Measurements from ENCODE around the gene MTA2. TPM values are rescaled to one million over a fixed set of nuclear protein-coding genes. Genes with fewer than 3 reads are reported as not detected.

Gene MTA2
- total and polyA plus RNA-seq, 10 of the 15 experiments (the other 5 are each of a cell fraction or from before 2014, with no cell fraction given): 6.7 to 201 (median 113) TPM

DNA sequence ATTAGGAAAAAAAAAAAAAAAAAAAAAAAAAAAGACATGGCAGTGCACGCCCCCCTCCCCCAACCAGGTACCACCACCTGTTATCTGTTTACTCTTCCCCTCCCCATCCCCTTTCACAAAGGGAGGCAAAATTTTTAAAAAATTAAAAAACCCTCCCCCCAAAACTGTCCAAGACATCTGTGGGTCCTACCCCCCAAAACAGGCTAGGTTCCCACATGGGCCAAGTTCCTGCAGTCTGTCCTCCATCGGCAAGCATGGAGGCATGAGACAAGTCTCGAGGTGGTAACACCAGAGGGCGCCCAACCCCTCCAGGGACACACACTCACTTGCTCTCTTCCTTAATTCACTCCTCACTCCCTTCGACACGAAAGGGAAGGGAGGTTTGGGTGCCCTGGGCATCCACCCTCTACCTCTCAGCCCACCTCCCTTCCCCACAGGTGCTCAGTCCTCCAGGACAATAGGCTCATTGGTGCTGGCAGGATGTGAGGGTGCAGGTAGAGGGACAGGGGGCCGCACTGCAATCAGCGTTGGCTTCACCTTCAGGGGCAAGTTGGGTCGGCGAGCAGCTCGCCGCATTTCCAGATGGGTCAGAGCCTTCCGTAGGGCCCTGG, 8.1 kb downstream of the MTA2 start:
- no peak overlapping the region for H3K9ac ChIP-seq (ENCODE audit: control insufficient read depth, insufficient read depth, low read length)
- no peaks in the 10 kb centered on the region; the same call in 1 of the 2 replicates for H4K20me1 ChIP-seq (ENCODE audit: control insufficient read depth, insufficient read depth)
- no peak for FAIRE-seq
- H3K36me3 ChIP-seq (ENCODE audit: control insufficient read depth in 2 of 2, insufficient read depth in 2 of 2, low read length in 1 of 2): peaks cover 37 to 48% of the 10 kb centered on the region in 2 experiments
- no peaks in the 10 kb centered on the region for H3K27me3 ChIP-seq (replicated peaks in 1 of 2; ENCODE audit: control insufficient read depth in 2 of 2, insufficient read depth in 2 of 2, low read length in 1 of 2)
- WGBS (ENCODE audit: insufficient coverage, insufficient replicate concordance, low lambda C conversion rate, missing lambda C conversion rate): 60% methylated on average over 12 of the region's 13 CpGs
- intact Hi-C loops (cut with micrococcal nuclease; ENCODE audit: unreplicated experiment) (loop anchor here (5.0 to 10.0 kb wide), 2 partner anchors 241 to 269 kb away; partner anchors contain the start of genes STX5, TEX54 and WDR74), in situ Hi-C loops (cut with MboI) (no loop called here)
- H2AFZ ChIP-seq (ENCODE audit: control insufficient read depth, low read depth, low read length): no peak overlapping the region
- POLR2A ChIA-PET: interaction anchor here (0.9 to 3.1 kb wide), 8 partner anchors 8 to 79 kb away, joined by 3 to 37 read pairs (median 12); partner anchors contain the start of genes B3GAT3, EEF1G, LBHD1 and MTA2
- TF ChIP-seq YY1 (IDR thresholded peaks at IDR 0.05; ENCODE audit: low read depth, low read length) (peak; percentile 86), RELA (IDR thresholded peaks at IDR 0.05; ENCODE audit: borderline replicate concordance, partially characterized antibody) (no peak), NRF1 (conservative IDR thresholded peaks at IDR 0.05; ENCODE audit: low read depth, low read length) (no peak), POLR2A (IDR thresholded peaks at IDR 0.05; ENCODE audit: low read depth, low read length) (peak; percentile 21; the same call in 1 of the 2 replicates), SMAD5 (IDR thresholded peaks at IDR 0.05; ENCODE audit: low read depth) (0 out of 2 replicates have a peak, but pooled peaks have one; percentile 48), TARDBP (IDR thresholded peaks at IDR 0.05; ENCODE audit: borderline replicate concordance) (no peak), RUNX3 (IDR thresholded peaks at IDR 0.05; ENCODE audit: low read length) (peak; percentile 28; the same call in 1 of the 2 replicates), BHLHE40 (IDR thresholded peaks at IDR 0.05; ENCODE audit: borderline replicate concordance in 1 of 2, low read depth in 2 of 2, low read length in 1 of 2) (0 out of 4 replicates have a peak, but pooled peaks of 1 of the 2 experiments have one; percentile 9), HDGF (IDR thresholded peaks at IDR 0.05) (peak; percentile 74; the same call in 1 of the 2 replicates), RAD21 (IDR thresholded peaks at IDR 0.05; ENCODE audit: insufficient read depth, low read depth, low read length) (peak; percentile 49), POU2F2 (IDR thresholded peaks at IDR 0.05; ENCODE audit: borderline replicate concordance, low read depth, low read length) (no peak; the same call in 2 of the 3 replicates), SMC3 (IDR thresholded peaks at IDR 0.05; ENCODE audit: borderline replicate concordance, low read length) (peak; percentile 78), MTA2 (IDR thresholded peaks at IDR 0.05; ENCODE audit: low read depth) (no peak), CBFB (IDR thresholded peaks at IDR 0.05; ENCODE audit: low read depth) (peak; percentile 30; the same call in 1 of the 2 replicates), SIN3A (IDR thresholded peaks at IDR 0.05; ENCODE audit: low read depth, low read length) (no peak), HCFC1 (IDR thresholded peaks at IDR 0.05; ENCODE audit: low read length) (no peak), MXI1 (IDR thresholded peaks at IDR 0.05; ENCODE audit: low read depth, low read length) (peak; percentile 63; the same call in 1 of the 2 replicates), GATAD2B (conservative IDR thresholded peaks at IDR 0.05; ENCODE audit: low read depth) (no peak)
- TF ChIP-seq, protein P1, sequence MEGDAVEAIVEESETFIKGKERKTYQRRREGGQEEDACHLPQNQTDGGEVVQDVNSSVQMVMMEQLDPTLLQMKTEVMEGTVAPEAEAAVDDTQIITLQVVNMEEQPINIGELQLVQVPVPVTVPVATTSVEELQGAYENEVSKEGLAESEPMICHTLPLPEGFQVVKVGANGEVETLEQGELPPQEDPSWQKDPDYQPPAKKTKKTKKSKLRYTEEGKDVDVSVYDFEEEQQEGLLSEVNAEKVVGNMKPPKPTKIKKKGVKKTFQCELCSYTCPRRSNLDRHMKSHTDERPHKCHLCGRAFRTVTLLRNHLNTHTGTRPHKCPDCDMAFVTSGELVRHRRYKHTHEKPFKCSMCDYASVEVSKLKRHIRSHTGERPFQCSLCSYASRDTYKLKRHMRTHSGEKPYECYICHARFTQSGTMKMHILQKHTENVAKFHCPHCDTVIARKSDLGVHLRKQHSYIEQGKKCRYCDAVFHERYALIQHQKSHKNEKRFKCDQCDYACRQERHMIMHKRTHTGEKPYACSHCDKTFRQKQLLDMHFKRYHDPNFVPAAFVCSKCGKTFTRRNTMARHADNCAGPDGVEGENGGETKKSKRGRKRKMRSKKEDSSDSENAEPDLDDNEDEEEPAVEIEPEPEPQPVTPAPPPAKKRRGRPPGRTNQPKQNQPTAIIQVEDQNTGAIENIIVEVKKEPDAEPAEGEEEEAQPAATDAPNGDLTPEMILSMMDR (IDR thresholded peaks at IDR 0.05 in 2 of 3, conservative IDR thresholded peaks at IDR 0.05 in 1 of 3; ENCODE audit: control insufficient read depth in 2 of 3, extremely low read depth in 1 of 3, insufficient read depth in 1 of 3, low read depth in 3 of 3, low read length in 3 of 3): peak; percentile 67 to 80 (median 78)
- TF ChIP-seq, protein P2, sequence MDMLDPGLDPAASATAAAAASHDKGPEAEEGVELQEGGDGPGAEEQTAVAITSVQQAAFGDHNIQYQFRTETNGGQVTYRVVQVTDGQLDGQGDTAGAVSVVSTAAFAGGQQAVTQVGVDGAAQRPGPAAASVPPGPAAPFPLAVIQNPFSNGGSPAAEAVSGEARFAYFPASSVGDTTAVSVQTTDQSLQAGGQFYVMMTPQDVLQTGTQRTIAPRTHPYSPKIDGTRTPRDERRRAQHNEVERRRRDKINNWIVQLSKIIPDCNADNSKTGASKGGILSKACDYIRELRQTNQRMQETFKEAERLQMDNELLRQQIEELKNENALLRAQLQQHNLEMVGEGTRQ (IDR thresholded peaks at IDR 0.05; ENCODE audit: borderline replicate concordance, low read depth, low read length): no peak
- RAD21 ChIA-PET (ENCODE audit: unreplicated experiment): interaction anchor here (0.7 to 3.5 kb wide), 9 partner anchors 7 to 264 kb away, joined by 3 to 36 read pairs (median 12); partner anchors contain the start of genes EEF1G, LBHD1, MTA2 and UQCC3
- no TSS peak for BruUV-seq (replicated peaks)
- H3K4me2 ChIP-seq (ENCODE audit: control insufficient read depth, insufficient read depth): no peak overlapping the region
- H3K9me3 ChIP-seq (replicated peaks; ENCODE audit: control insufficient read depth, insufficient read depth, low read length): no peaks in the 10 kb centered on the region
- CTCF ChIA-PET: interaction anchor here (0.6 to 5.5 kb wide), 24 partner anchors 7 to 269 kb away, joined by 3 to 48 read pairs (median 10); partner anchors contain the start of genes C11orf98, CSKMT, EEF1G and MTA2
- peaks cover 16% of the 10 kb centered on the region for H3K4me1 ChIP-seq (ENCODE audit: control insufficient read depth, insufficient read depth, low read length)
- no peak overlapping the region for H3K27ac ChIP-seq (ENCODE audit: control insufficient read depth, insufficient read depth)
- H3K79me2 ChIP-seq (ENCODE audit: control insufficient read depth, insufficient read depth, low read length): peaks cover 29% of the 10 kb centered on the region
- SMC1A ChIA-PET (ENCODE audit: uncharacterized antibody, unreplicated experiment): interaction anchor here (0.6 to 3.1 kb wide), 14 partner anchors 7 to 177 kb away, joined by 3 to 30 read pairs (median 4); partner anchors contain the start of genes B3GAT3, C11orf98, CSKMT and EEF1G
- ATAC-seq: peak; percentile 56
- no peak overlapping the region for H3K4me3 ChIP-seq
- no peak for DNase-seq (ENCODE audit: low read depth, low spot score)

All from GM12878 (cell line).